IMR-90 (cell line): Measurements from ENCODE around the gene M6PR. TPM values are rescaled to one million over a fixed set of nuclear protein-coding genes. Genes with fewer than 3 reads are reported as not detected.

ENCODE experiments used
- ATAC-seq: fragments of 200-7000 bp; cut with Tn5 transposase; 2 replicates; pipeline ENCODE4 v1.9.1; 2020; ENCODE audit warnings: low read depth, mild to moderate bottlenecking, moderate library complexity
- BruUV-seq: library from RNA; stranded (reverse); fragments of 400-500 nt; replicated peaks from 2 replicates; lab custom pipeline; 2021; lab: Mats Ljungman, UMichigan
- CTCF ChIA-PET: fragments of 300-600 bp; formaldehyde crosslinking; extraction: SDS; loops from one replicate; lab custom pipeline; 2021; ENCODE audit warnings: antibody characterized with exemption; lab: Yijun Ruan, JAX
- POLR2A ChIA-PET: fragments of 300-600 bp; sonication (Branson Sonifier 250); formaldehyde crosslinking; loops from one replicate; lab custom pipeline; 2022; ENCODE audit warnings: antibody characterized with exemption; ENCODE audit not compliant: unreplicated experiment; lab: Charles Lee
- DNase-seq: peaks from one replicate; pipeline ENCODE4 v3.0.0; 2013
- H2AFZ ChIP-seq: replicated peaks from 2 replicates; pipeline ENCODE3; 2013; ENCODE audit warnings: low read length, mild to moderate bottlenecking; ENCODE audit not compliant: poor library complexity
- H2AK5ac ChIP-seq: 2 replicates; pipeline ENCODE4 v1.6.1; 2013; ENCODE audit warnings: low read depth, low read length, inconsistent platforms
- H2AK9ac ChIP-seq: replicated peaks from 2 replicates; pipeline ENCODE3; 2013; ENCODE audit warnings: mild to moderate bottlenecking, low read depth, low read length, moderate library complexity; ENCODE audit not compliant: poor library complexity
- H2BK120ac ChIP-seq: 2 replicates; pipeline ENCODE4 v1.6.1; 2013; ENCODE audit warnings: low read depth, low read length, inconsistent platforms
- H2BK15ac ChIP-seq: 3 replicates; pipeline ENCODE4 v1.6.1; 2013; ENCODE audit warnings: low read depth, low read length, inconsistent platforms
- H2BK20ac ChIP-seq: 2 replicates; pipeline ENCODE4 v1.6.1; 2013; ENCODE audit warnings: low read depth, mild to moderate bottlenecking, inconsistent platforms, low read length, moderate library complexity
- H2BK5ac ChIP-seq: 2 replicates; pipeline ENCODE4 v1.6.1; 2013; ENCODE audit warnings: mild to moderate bottlenecking, low read depth, low read length, inconsistent platforms; ENCODE audit not compliant: poor library complexity, severe bottlenecking
- H3K14ac ChIP-seq: replicated peaks from 2 replicates; pipeline ENCODE4 v1.6.1; 2013; ENCODE audit warnings: low read depth, low read length, inconsistent platforms
- H3K18ac ChIP-seq: 2 replicates; pipeline ENCODE4 v1.6.1; 2013; ENCODE audit warnings: low read depth, low read length, control low read depth
- H3K23ac ChIP-seq: 2 replicates; pipeline ENCODE4 v1.6.1; 2013; ENCODE audit warnings: low read depth, low read length, inconsistent platforms
- H3K27ac ChIP-seq: 2 replicates; pipeline ENCODE4 v1.5.1; 2013; ENCODE audit warnings: mild to moderate bottlenecking, control low read depth, low read length; ENCODE audit not compliant: insufficient read depth
- H3K27me3 ChIP-seq: 2 replicates; pipeline ENCODE4 v1.6.1; 2013; ENCODE audit warnings: low read length; ENCODE audit not compliant: control insufficient read depth, insufficient read depth
- H3K36me3 ChIP-seq: 2 replicates; pipeline ENCODE4 v1.6.1; 2013; ENCODE audit warnings: low read length, mixed read lengths; ENCODE audit not compliant: control insufficient read depth, insufficient read depth
- H3K4ac ChIP-seq: 2 replicates; pipeline ENCODE4 v1.6.1; 2013; ENCODE audit warnings: low read depth, low read length, inconsistent platforms
- H3K4me1 ChIP-seq: 2 replicates; pipeline ENCODE4 v1.6.1; 2013; ENCODE audit warnings: low read length, mixed read lengths; ENCODE audit not compliant: control insufficient read depth, insufficient read depth
- H3K4me2 ChIP-seq: 2 replicates; pipeline ENCODE4 v1.6.1; 2013; ENCODE audit warnings: low read depth, mild to moderate bottlenecking, control low read depth, low read length, moderate library complexity
- H3K4me3 ChIP-seq: 2 replicates; pipeline ENCODE4 v1.5.1; 2013; ENCODE audit warnings: low read depth, mild to moderate bottlenecking, control low read depth, low read length, moderate library complexity; ENCODE audit not compliant: insufficient read depth
- H3K56ac ChIP-seq: 2 replicates; pipeline ENCODE4 v1.6.1; 2013; ENCODE audit warnings: low read length, inconsistent platforms; ENCODE audit not compliant: insufficient read depth; ENCODE audit errors: extremely low read depth
- H3K79me1 ChIP-seq, 2 experiments: 2 replicates each; pipeline ENCODE4 v1.6.1; 2013; ENCODE audit warnings: low read length in 2 of 2, inconsistent platforms in 1 of 2, low read depth in 1 of 2
- H3K9ac ChIP-seq: 2 replicates; pipeline ENCODE4 v1.6.1; 2013; ENCODE audit warnings: low read depth, low read length, control low read depth
- H3K9me1 ChIP-seq: 2 replicates; pipeline ENCODE4 v1.6.1; 2013; ENCODE audit warnings: low read length, inconsistent platforms; ENCODE audit not compliant: insufficient read depth
- H3K9me3 ChIP-seq: 2 replicates; pipeline ENCODE4 v1.6.1; 2013; ENCODE audit warnings: low read length; ENCODE audit not compliant: control insufficient read depth, insufficient read depth
- H4K20me1 ChIP-seq: 2 replicates; pipeline ENCODE4 v1.6.1; 2013; ENCODE audit warnings: low read length, inconsistent platforms; ENCODE audit not compliant: insufficient read depth
- H4K5ac ChIP-seq: 2 replicates; pipeline ENCODE4 v1.6.1; 2013; ENCODE audit warnings: mild to moderate bottlenecking, low read depth, low read length, control low read depth
- H4K8ac ChIP-seq, 2 experiments: 2 replicates each; pipeline ENCODE4 v1.6.1; 2013; ENCODE audit warnings: low read depth in 2 of 2, low read length in 2 of 2, control low read depth in 1 of 2, inconsistent platforms in 1 of 2
- H4K91ac ChIP-seq: 2 replicates; pipeline ENCODE4 v1.6.1; 2013; ENCODE audit warnings: low read depth, low read length, inconsistent platforms; ENCODE audit not compliant: insufficient read depth
- CEBPB ChIP-seq: IDR thresholded peaks from 2 replicates; pipeline ENCODE4 v1.6.1; 2012; ENCODE audit warnings: low read depth, low read length, improper control_type of control experiment
- MAFK ChIP-seq: IDR thresholded peaks from 2 replicates; pipeline ENCODE4 v1.6.1; 2012; ENCODE audit warnings: low read depth, low read length, improper control_type of control experiment
- WGBS, 2 experiments: methylation state at CpG; one replicate each; pipeline versions ENCODE4 v1.1.5 to v1.1.7; 2013; ENCODE audit warnings: missing lambda C conversion rate in 2 of 2; ENCODE audit not compliant: insufficient read length in 1 of 2; ENCODE audit errors: extremely low coverage in 2 of 2; 5-methylcytosine and 5-hydroxymethylcytosine counted together
- dilution Hi-C: fragments of 300-500 bp; cut with HindIII; formaldehyde crosslinking; loops from one replicate; pipeline ENCODE4 v1.14.3; 2018; ENCODE audit warnings: low sequenced_read_pairs; ENCODE audit not compliant: unreplicated experiment
- in situ Hi-C: fragments of 300-500 bp; cut with MboI; formaldehyde crosslinking; loops from 3 replicates; pipeline ENCODE4 v1.14.3; 2019; ENCODE audit warnings: low sequenced_read_pairs, inconsistent platforms, mixed read lengths
- intact Hi-C: fragments of 100-400 bp; cut with micrococcal nuclease; formaldehyde crosslinking; loops from 2 replicates; pipeline ENCODE4 v1.10.0; 2022
- polyA plus RNA-seq, 3 experiments: library from polyadenylated mRNA; depleted of rRNA; stranded (reverse); fragments of >200 nt; gene quantifications; 2 replicates each; pipeline ENCODE4 v1.2.3, GENCODE V29; 2012; ENCODE audit warnings: low replicate concordance in 1 of 3
- total RNA-seq: library from RNA; depleted of rRNA; stranded (reverse); fragments of >200 nt; gene quantifications from 2 replicates; pipeline ENCODE4 v1.2.3, GENCODE V29; 2012

The M6PR gene
- total and polyA plus RNA-seq, 2 of the 4 experiments (the other 2 are of a cell fraction): 86.6 to 140 TPM

- Histone ChIP-seq H3K27me3 (no peaks in the 10 kb centered on the region), H3K4me1 (peaks cover 2% of the 10 kb centered on the region), H2AFZ (no peak overlapping the region), H3K23ac (no peak overlapping the region), H2BK120ac (no peak overlapping the region), H3K9me1 (peaks cover 12% of the 10 kb centered on the region), H2AK9ac (no peak overlapping the region), H3K36me3 (peaks cover 11% of the 10 kb centered on the region), H3K79me1 (peaks cover 7 to 31% of the 10 kb centered on the region in 2 experiments), H3K4me2 (no peak overlapping the region), H3K27ac (no peak overlapping the region), H3K56ac (no peak overlapping the region), H2BK5ac (peak overlapping the region; percentile 14), H3K4me3 (no peak overlapping the region), H3K4ac (peak overlapping the region; percentile 18; the same call in 1 of the 2 replicates), H4K20me1 (no peaks in the 10 kb centered on the region), H3K18ac (no peak overlapping the region; the same call in 1 of the 2 replicates), H3K9me3 (no peaks in the 10 kb centered on the region), H2BK20ac (no peak overlapping the region), H2BK15ac (no peak overlapping the region), H3K9ac (no peak overlapping the region), H2AK5ac (peak overlapping the region; percentile 45; the same call in 1 of the 2 replicates), H4K91ac (no peak overlapping the region), H4K5ac (no peak overlapping the region), H3K14ac (no peak overlapping the region), H4K8ac (no peak overlapping the region)
- in situ Hi-C loops: no loop called here
- ATAC-seq (peak; percentile 21), DNase-seq (peak; percentile 65)
- CTCF ChIA-PET: interaction anchor here (1.2 to 1.4 kb wide), 2 partner anchors 28 to 32 kb away, joined by 4 read pairs; partner anchors contain the start of gene M6PR
- TF ChIP-seq CEBPB (no peak), MAFK (0 out of 2 replicates have a peak, but pooled peaks have one; percentile 28)
- dilution Hi-C loops: no loop called here
- BruUV-seq: no TSS peak
- POLR2A ChIA-PET: no interaction called here
- intact Hi-C loops: no loop called here
- WGBS, 2 experiments: no CpG with 5 or more reads among the region's 1 CpG
These were observed 31.7 kb downstream of the M6PR start for GRCh38 chr12:8917751-8918150.
